Body of pancreas (tissue), 4 donors: ENCODE measurements around the gene TMEM255B. TPM values are rescaled to one million over a fixed set of nuclear protein-coding genes. Genes with fewer than 3 reads are reported as not detected.
A peak's percentile ranks its signal among the peaks of the same experiment; 100 is the strongest.

Source experiments
- ATAC-seq: fragments of 150-250 bp; one replicate; pipeline ENCODE4 v1.9.1; 2016
- DNase-seq, 4 donors: peaks; one replicate each; pipeline ENCODE4 v3.0.0-alpha.2; 2019
- H3K27ac ChIP-seq, 4 donors: fragments of 200-600 bp; sonication (generic); 1 replicate in 3 of 4; 2 replicates in 1 of 4; pipeline versions ENCODE4 v1.5.1 to v1.6.1; 2016 to 2019; ENCODE audit warnings: mild to moderate bottlenecking in 1 of 4, mixed read lengths in 1 of 4, moderate library complexity in 1 of 4
- H3K27me3 ChIP-seq, 2 donors: fragments of 200-600 bp; sonication (generic); one replicate each; pipeline ENCODE4 v1.6.0; 2016; ENCODE audit warnings: mild to moderate bottlenecking in 1 of 2
- H3K36me3 ChIP-seq, 2 donors: fragments of 200-600 bp; sonication (generic); replicated peaks in 1 of 2; 2 replicates each; pipeline ENCODE4 v1.5.1; 2016; ENCODE audit warnings: low read depth in 2 of 2; ENCODE audit not compliant: insufficient read depth in 1 of 2
- H3K4me1 ChIP-seq: fragments of 200-600 bp; sonication (generic); one replicate; pipeline ENCODE4 v1.6.0; 2016
- H3K4me3 ChIP-seq, 2 donors: fragments of 200-600 bp; sonication (generic); 1 replicate in 1 of 2; 2 replicates in 1 of 2; pipeline ENCODE4 v1.5.1; 2016 to 2019
- H3K9me3 ChIP-seq, 3 donors: fragments of 200-600 bp; sonication (generic); 1 replicate in 2 of 3; 2 replicates in 1 of 3; pipeline ENCODE4 v1.5.1; 2016
- CTCF ChIP-seq, 7 experiments: fragments of 450-650 bp in 4 of 7; fragments of 200-600 bp in 3 of 7; sonication (generic) in 3 of 7; IDR thresholded peaks; one replicate each; pipeline ENCODE4 v1.5.1; 2016 to 2019; ENCODE audit warnings: antibody characterized with exemption in 7 of 7
- POLR2A ChIP-seq, 3 donors: fragments of 450-650 bp; IDR thresholded peaks; one replicate each; pipeline ENCODE4 v1.6.1; 2016; ENCODE audit warnings: antibody characterized with exemption in 3 of 3, mild to moderate bottlenecking in 2 of 3
- WGBS, 2 donors: methylation state at CpG; one replicate each; pipeline ENCODE4 v1.1.5; 2017; 5-methylcytosine and 5-hydroxymethylcytosine counted together
- intact Hi-C: fragments of 100-400 bp; cut with DNase I; formaldehyde crosslinking; loops from one replicate; pipeline ENCODE4 v1.15.1; 2023
- total RNA-seq, 2 donors: library from RNA; depleted of rRNA; stranded (reverse); fragments of >200 nt; gene quantifications; one replicate each; pipeline ENCODE4 v1.1.0, GENCODE V29; 2016

TMEM255B gene
- total RNA-seq, 2 donors from 2014 or later: 1.0 to 4.6 TPM

DNA sequence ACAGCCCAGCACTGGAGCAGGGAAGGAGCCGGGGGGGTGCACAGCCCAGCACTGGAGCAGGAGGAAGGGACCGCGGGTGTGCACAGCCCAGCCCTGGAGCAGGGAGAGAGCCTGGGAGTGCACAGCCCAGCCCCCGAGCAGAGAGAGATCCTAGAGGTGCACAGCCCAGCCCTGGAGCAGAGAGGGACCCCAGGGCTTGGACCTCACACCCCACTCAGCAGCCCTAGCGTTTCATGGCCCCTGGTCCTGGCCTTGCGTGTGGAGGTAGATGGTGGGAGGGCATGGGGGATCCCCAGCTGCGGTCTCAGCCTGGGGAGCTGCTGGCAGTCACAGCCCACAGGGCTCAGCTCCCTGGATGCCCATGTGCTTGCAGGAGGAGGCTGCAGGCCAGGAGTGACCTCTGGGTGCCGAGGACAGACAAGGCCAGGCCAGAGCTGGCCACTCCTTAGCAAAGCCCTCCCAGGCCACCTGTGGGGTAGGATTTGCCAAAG, 79.7 kb downstream of the TMEM255B start:
- H3K9me3 ChIP-seq: no peaks in the 10 kb centered on the region
- DNase-seq (no peak), ATAC-seq (no peak)
- peak overlapping the region in 3 of 4 donors; percentile 81 to 89 (median 86) for H3K27ac ChIP-seq
- intact Hi-C loops: no loop called here
- H3K4me1 ChIP-seq: peaks cover 47% of the 10 kb centered on the region
- TF ChIP-seq CTCF (IDR thresholded peaks at IDR 0.05): no peak
- H3K36me3 ChIP-seq: peaks cover 0 to 3% of the 10 kb centered on the region in 2 donors
- 79% methylated on average over 8 of the region's 8 CpGs; no CpG with 5 or more reads in 1 of the 2 donors for WGBS, 2 donors
- no peak overlapping the region for H3K4me3 ChIP-seq
- no peaks in the 10 kb centered on the region for H3K27me3 ChIP-seq

DNA sequence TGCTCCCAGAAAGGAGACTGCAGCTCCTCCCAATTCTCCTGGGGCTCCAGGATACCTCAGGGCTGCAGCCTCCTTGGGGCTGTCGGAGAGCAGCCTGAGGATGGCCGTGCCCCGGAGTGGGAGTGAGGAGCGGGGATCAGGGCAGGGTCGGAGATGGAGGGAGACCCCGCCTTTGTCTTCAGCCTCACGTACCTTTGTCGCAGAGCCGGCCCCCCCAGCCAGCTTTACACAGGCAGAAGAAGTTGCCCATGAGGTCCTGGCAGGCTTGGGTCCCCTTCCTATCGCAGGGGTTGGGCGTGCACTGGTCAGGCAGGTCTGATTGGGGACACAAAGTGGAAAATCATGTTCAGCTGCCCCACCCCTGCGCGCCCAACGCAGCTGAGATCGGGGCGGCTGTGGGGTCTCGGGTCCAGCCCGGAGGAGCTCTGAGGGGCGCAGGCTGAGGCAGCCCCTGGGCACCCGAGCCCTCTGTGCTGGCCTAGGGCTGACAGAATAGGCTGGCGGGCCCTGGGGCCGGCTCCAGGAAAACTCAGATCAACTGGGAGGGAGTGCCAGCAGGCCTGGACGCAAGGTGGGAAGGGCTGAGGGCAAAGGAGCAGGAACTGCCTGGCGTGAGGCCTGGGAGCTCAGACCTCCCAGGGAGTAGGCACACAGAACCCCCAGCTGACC, 80.6 kb downstream of the TMEM255B start:
- TF ChIP-seq POLR2A (IDR thresholded peaks at IDR 0.05) (peak in 2 of 3 donors; percentile 36 to 48), CTCF (IDR thresholded peaks at IDR 0.05) (no peak)
- intact Hi-C loops: no loop called here
- peak; percentile 50 to 74 (median 70) for DNase-seq
- 76 to 83% methylated on average over 21 to 23 of the region's 24 CpGs for WGBS, 2 donors
- ATAC-seq: peak; percentile 68
- Histone ChIP-seq H3K36me3 (peaks cover 0 to 3% of the 10 kb centered on the region in 2 donors), H3K27ac (peak overlapping the region; percentile 81 to 89 (median 85)), H3K4me1 (peaks cover 47% of the 10 kb centered on the region), H3K27me3 (no peaks in the 10 kb centered on the region), H3K4me3 (no peak overlapping the region), H3K9me3 (no peaks in the 10 kb centered on the region)

GRCh38 chr13:113840541-113841352, 81.7 kb downstream of the TMEM255B start:
- peaks cover 47% of the 10 kb centered on the region for H3K4me1 ChIP-seq
- H3K27ac ChIP-seq: peak overlapping the region; percentile 81 to 89 (median 85)
- peak in 2 of 4 donors; percentile 42 to 54 for DNase-seq

GRCh38 chr13:113841353-113841650, 82.3 kb downstream of the TMEM255B start:
- Histone ChIP-seq H3K4me1 (peaks cover 47% of the 10 kb centered on the region), H3K36me3 (no peaks in the 10 kb centered on the region), H3K27me3 (no peaks in the 10 kb centered on the region), H3K4me3 (no peak overlapping the region), H3K27ac (peak overlapping the region; percentile 81 to 89 (median 85)), H3K9me3 (no peaks in the 10 kb centered on the region)
- WGBS, 2 donors: 63 to 79% methylated on average over 15 of the region's 15 CpGs
- ATAC-seq: no peak
- intact Hi-C loops: no loop called here
- TF ChIP-seq CTCF (IDR thresholded peaks at IDR 0.05) (no peak), POLR2A (IDR thresholded peaks at IDR 0.05) (no peak)
- no peak for DNase-seq

More at GRCh38 chr13:113840541-113841352, 81.7 kb downstream of the TMEM255B start:
- Histone ChIP-seq H3K36me3 (no peaks in the 10 kb centered on the region), H3K4me3 (no peak overlapping the region), H3K9me3 (no peaks in the 10 kb centered on the region), H3K27me3 (no peaks in the 10 kb centered on the region)
- WGBS, 2 donors: 72 to 80% methylated on average over 17 to 27 of the region's 35 CpGs
- intact Hi-C loops: no loop called here
- TF ChIP-seq CTCF (IDR thresholded peaks at IDR 0.05) (no peak), POLR2A (IDR thresholded peaks at IDR 0.05) (no peak)
- ATAC-seq: peak; percentile 18
